ENCODE data around the gene DSC3.
"Not testable (repeated sequence)": the region's sequence is repeated elsewhere in the genome, so short reads cannot be mapped to it uniquely, and the experiment has no call there.

The DSC3 gene

GRCh38 chr18:31041271-31042083 lies 1.1 kb downstream of the DSC3 start:
- DNase-seq (ENCODE audit: extremely low read depth, insufficient read length), result peak; percentile 46
- Histone ChIP-seq H3K4me3 (replicated peaks; ENCODE audit: low read depth, low read length) (no peak overlapping the region), H3K27me3 (replicated peaks; ENCODE audit: control insufficient read depth, insufficient read depth, low read length) (no peaks in the 10 kb centered on the region), H3K36me3 (ENCODE audit: control insufficient read depth, insufficient read depth, low read length) (no peaks in the 10 kb centered on the region)
- no peak for TF ChIP-seq CTCF (IDR thresholded peaks at IDR 0.05; ENCODE audit: insufficient read depth, low read length, poor library complexity, severe bottlenecking)

- Histone ChIP-seq H3K27me3 (replicated peaks; ENCODE audit: control insufficient read depth, insufficient read depth, low read length) (no peaks in the 10 kb centered on the region), H3K4me3 (replicated peaks; ENCODE audit: low read depth, low read length) (no peak overlapping the region), H3K36me3 (ENCODE audit: control insufficient read depth, insufficient read depth, low read length) (no peaks in the 10 kb centered on the region)
- DNase-seq (ENCODE audit: extremely low read depth, insufficient read length), result no peak
- no peak for TF ChIP-seq CTCF (IDR thresholded peaks at IDR 0.05; ENCODE audit: insufficient read depth, low read length, poor library complexity, severe bottlenecking)
Measured at GRCh38 chr18:31040686-31041270, 1.8 kb downstream of the DSC3 start.

- H3K4me3 ChIP-seq (replicated peaks; ENCODE audit: low read depth, low read length), result no peak overlapping the region
- no peak for TF ChIP-seq CTCF (IDR thresholded peaks at IDR 0.05; ENCODE audit: insufficient read depth, low read length, poor library complexity, severe bottlenecking)
- H3K27me3 ChIP-seq (replicated peaks; ENCODE audit: control insufficient read depth, insufficient read depth, low read length), result no peaks in the 10 kb centered on the region
- no peak for DNase-seq (ENCODE audit: extremely low read depth, insufficient read length)
- H3K36me3 ChIP-seq (ENCODE audit: control insufficient read depth, insufficient read depth, low read length), result no peaks in the 10 kb centered on the region
Measured at GRCh38 chr18:31039426-31039825, 3.1 kb downstream of the DSC3 start.

GRCh38 chr18:31037686-31038085 lies 4.9 kb downstream of the DSC3 start:
- not testable (repeated sequence) for H3K4me3 ChIP-seq (replicated peaks; ENCODE audit: low read depth, low read length); DNase-seq (ENCODE audit: extremely low read depth, insufficient read length); H3K36me3 ChIP-seq (ENCODE audit: control insufficient read depth, insufficient read depth, low read length); H3K27me3 ChIP-seq (replicated peaks; ENCODE audit: control insufficient read depth, insufficient read depth, low read length)

- Histone ChIP-seq H3K36me3 (ENCODE audit: control insufficient read depth, insufficient read depth, low read length) (no peaks in the 10 kb centered on the region), H3K4me3 (replicated peaks; ENCODE audit: low read depth, low read length) (no peak overlapping the region), H3K27me3 (replicated peaks; ENCODE audit: control insufficient read depth, insufficient read depth, low read length) (no peaks in the 10 kb centered on the region)
- no peak for DNase-seq (ENCODE audit: extremely low read depth, insufficient read length)
- no peak for TF ChIP-seq CTCF (IDR thresholded peaks at IDR 0.05; ENCODE audit: insufficient read depth, low read length, poor library complexity, severe bottlenecking)
Measured at GRCh38 chr18:31034541-31034940, 8.0 kb downstream of the DSC3 start.

GRCh38 chr18:31030574-31031278 lies 11.8 kb downstream of the DSC3 start:
- Histone ChIP-seq H3K4me3 (replicated peaks; ENCODE audit: low read depth, low read length) (peak overlapping the region; percentile 16; the same call in 1 of the 2 replicates), H3K36me3 (ENCODE audit: control insufficient read depth, insufficient read depth, low read length) (no peaks in the 10 kb centered on the region), H3K27me3 (replicated peaks; ENCODE audit: control insufficient read depth, insufficient read depth, low read length) (no peaks in the 10 kb centered on the region)
- TF ChIP-seq CTCF (IDR thresholded peaks at IDR 0.05; ENCODE audit: insufficient read depth, low read length, poor library complexity, severe bottlenecking), result no peak
- no peak for DNase-seq (ENCODE audit: extremely low read depth, insufficient read length)
